H1 (cell line): ENCODE data around the gene SNORC. TPM values are rescaled to one million over a fixed set of nuclear protein-coding genes. Genes with fewer than 3 reads are reported as not detected.

Experiments
- EP300 ChIP-seq, 2 experiments: IDR thresholded peaks; 1 replicate in 1 of 2; 2 replicates in 1 of 2; pipeline ENCODE4 v1.6.1; 2011 to 2012; ENCODE audit warnings: low read depth in 2 of 2, low read length in 2 of 2, mild to moderate bottlenecking in 2 of 2, borderline replicate concordance in 1 of 2, inconsistent platforms in 1 of 2, moderate library complexity in 1 of 2
- polyA plus RNA-seq, 7 experiments: library from polyadenylated mRNA; depleted of rRNA in 3 of 7; stranded (reverse) in 5 of 7; unstranded in 2 of 7; fragments of >200 nt in 5 of 7; fragments of 200-250 nt in 2 of 7; gene quantifications; 1 replicate in 5 of 7; 2 replicates in 1 of 7; 4 replicates in 1 of 7; pipeline versions ENCODE4 v1.2.1 to v1.2.3, GENCODE V29; 2011 to 2013; ENCODE audit warnings: missing spikeins in 2 of 7, mixed read lengths in 2 of 7
- total RNA-seq: library from RNA; stranded (reverse); fragmentation: NEBNext Ultra II Directional; extraction: Animal tissue kit (Norgen Biotek cat#: 25700); gene quantifications from 2 replicates; pipeline ENCODE4 v1.2.1, GENCODE V29; 2021
- TF ChIP-seq, protein P1 (sequence below): IDR thresholded peaks from 2 replicates; pipeline ENCODE4 v1.6.1; 2011; ENCODE audit warnings: low read depth, mild to moderate bottlenecking, low read length; ENCODE audit not compliant: insufficient read depth

SNORC gene
- total and polyA plus RNA-seq, 2 of the 8 experiments (the other 6 are each of a cell fraction or from before 2014, with no cell fraction given): 1.6 to 1.8 TPM

GRCh38 chr2:232894251-232894650 is 24.2 kb downstream of the SNORC start (continued):
- no peak for TF ChIP-seq EP300 (IDR thresholded peaks at IDR 0.05; ENCODE audit: borderline replicate concordance in 1 of 2, low read depth in 2 of 2, low read length in 2 of 2)
- TF ChIP-seq, protein P1, sequence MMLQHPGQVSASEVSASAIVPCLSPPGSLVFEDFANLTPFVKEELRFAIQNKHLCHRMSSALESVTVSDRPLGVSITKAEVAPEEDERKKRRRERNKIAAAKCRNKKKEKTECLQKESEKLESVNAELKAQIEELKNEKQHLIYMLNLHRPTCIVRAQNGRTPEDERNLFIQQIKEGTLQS: no peak
